ENCODE results near the gene MIDN.

GRCh38 chr19:1227304-1228054 is 20.9 kb upstream of the MIDN start:
- no peak for TF ChIP-seq CTCF (IDR thresholded peaks at IDR 0.05; ENCODE audit: low read length)
- no peak for TF ChIP-seq EZH2 (IDR thresholded peaks at IDR 0.05; ENCODE audit: borderline replicate concordance, low read length)
